ENCODE results near the gene MDC1. TPM values are rescaled to one million over a fixed set of nuclear protein-coding genes. Genes with fewer than 3 reads are reported as not detected.
A peak's percentile ranks its signal among the peaks of the same experiment; 100 is the strongest.

MDC1 gene
- total RNA-seq, 4 donors from 2014 or later = 3.6 to 8.9 (median 6.2) TPM

DNA sequence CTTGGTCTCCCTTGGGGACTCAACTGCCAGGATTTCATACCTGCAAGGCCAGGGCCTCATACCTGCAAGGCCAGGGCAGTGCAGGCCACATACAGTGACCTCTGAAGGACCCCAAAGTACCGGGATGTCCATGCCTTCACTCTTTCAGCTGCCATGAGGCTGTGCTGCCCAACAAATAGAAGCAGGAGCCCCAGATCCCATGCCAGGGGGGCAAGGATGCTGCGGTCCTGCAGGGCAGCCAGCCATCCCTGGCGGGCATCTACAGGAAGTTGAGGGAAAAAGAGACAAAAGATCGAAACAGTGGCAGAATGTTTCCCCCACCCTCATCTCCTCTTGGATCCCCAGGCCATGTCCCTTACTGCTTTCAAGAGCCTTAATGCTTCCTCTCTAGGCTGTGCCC, 27.1 kb downstream of the MDC1 start:
- peak overlapping the region; percentile 93 to 99 (median 97) for H3K27ac ChIP-seq
- H3K9me3 ChIP-seq = no peaks in the 10 kb centered on the region
- in situ Hi-C loops (cut with MboI; ENCODE audit: low sequenced_read_pairs in 4 of 4) = loop anchor here in 1 of 4 donors (10.0 kb wide), 1 partner anchor 135 kb away; no protein-coding TSS in a partner anchor
- H3K4me3 ChIP-seq = peak overlapping the region; percentile 72 to 91 (median 76)
- H3K36me3 ChIP-seq = peaks cover 0 to 4% of the 10 kb centered on the region in 2 donors
- H3K27me3 ChIP-seq = peaks cover 0 to 2% (median 0%) of the 10 kb centered on the region in 3 donors
- TF ChIP-seq, protein P1, sequence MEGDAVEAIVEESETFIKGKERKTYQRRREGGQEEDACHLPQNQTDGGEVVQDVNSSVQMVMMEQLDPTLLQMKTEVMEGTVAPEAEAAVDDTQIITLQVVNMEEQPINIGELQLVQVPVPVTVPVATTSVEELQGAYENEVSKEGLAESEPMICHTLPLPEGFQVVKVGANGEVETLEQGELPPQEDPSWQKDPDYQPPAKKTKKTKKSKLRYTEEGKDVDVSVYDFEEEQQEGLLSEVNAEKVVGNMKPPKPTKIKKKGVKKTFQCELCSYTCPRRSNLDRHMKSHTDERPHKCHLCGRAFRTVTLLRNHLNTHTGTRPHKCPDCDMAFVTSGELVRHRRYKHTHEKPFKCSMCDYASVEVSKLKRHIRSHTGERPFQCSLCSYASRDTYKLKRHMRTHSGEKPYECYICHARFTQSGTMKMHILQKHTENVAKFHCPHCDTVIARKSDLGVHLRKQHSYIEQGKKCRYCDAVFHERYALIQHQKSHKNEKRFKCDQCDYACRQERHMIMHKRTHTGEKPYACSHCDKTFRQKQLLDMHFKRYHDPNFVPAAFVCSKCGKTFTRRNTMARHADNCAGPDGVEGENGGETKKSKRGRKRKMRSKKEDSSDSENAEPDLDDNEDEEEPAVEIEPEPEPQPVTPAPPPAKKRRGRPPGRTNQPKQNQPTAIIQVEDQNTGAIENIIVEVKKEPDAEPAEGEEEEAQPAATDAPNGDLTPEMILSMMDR (IDR thresholded peaks at IDR 0.05 in 4 of 5, conservative IDR thresholded peaks at IDR 0.05 in 1 of 5) = no peak
- no peak for TF ChIP-seq POLR2A (IDR thresholded peaks at IDR 0.05)
- ATAC-seq = no peak
- H3K4me1 ChIP-seq = peaks cover 34 to 40% of the 10 kb centered on the region in 2 donors
- DNase-seq = no peak
- intact Hi-C loops (cut with DNase I; ENCODE audit: low total_unique reads) = loop anchor here (2.0 to 5.0 kb wide), 3 partner anchors 17 to 507 kb away; partner anchors contain the start of genes DDR1 and DHX16

DNA sequence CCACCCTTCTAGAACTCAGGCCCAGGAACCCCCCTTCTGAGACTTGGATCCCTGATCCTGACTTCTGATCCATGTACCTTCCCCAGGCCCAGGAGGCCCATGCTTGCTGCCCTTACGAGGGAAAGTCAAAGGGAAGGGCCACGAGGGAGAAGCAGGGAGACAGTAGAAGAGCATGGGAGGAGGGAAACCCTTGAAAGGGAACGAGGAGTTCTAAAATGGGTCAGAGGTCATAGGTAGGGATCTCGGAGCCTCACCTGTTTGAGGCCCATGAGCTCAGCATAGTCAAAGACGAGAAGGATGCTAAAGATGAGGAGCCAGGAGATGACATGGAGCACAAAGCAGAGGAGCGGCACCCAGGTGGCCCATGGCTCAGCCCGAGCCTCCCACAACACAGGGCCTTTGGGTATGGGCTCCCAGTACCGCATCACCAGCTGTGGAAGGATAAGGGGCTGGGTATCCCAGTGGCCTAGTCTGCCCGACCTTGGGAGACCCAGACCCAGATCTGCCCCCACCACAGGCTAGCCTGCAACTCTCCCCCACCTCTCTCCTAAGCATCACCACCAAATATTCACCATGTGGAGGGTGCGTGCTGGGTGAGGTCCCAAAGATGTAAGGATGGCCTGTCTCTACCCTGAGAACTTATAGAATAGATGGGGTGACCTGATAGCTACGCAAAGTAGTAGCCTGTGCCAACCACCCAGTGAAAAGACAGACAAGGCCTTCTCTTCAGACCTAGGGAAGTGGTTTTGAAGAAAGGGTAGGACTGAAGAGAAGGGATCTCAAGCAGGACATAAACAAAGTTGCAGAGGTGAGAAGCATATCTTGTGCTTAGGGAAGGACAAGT, 27.8 kb downstream of the MDC1 start:
- ATAC-seq (no peak), DNase-seq (no peak)
- peaks cover 34 to 40% of the 10 kb centered on the region in 2 donors for H3K4me1 ChIP-seq
- in situ Hi-C loops (cut with MboI; ENCODE audit: low sequenced_read_pairs in 4 of 4) (loop anchor here in 1 of 4 donors (10.0 kb wide), 1 partner anchor 136 kb away; no protein-coding TSS in a partner anchor), intact Hi-C loops (cut with DNase I; ENCODE audit: low total_unique reads) (loop anchor here (5.0 kb wide), 2 partner anchors 193 to 508 kb away; partner anchors contain the start of gene DDR1)
- peaks cover 0 to 4% of the 10 kb centered on the region in 2 donors for H3K36me3 ChIP-seq
- TF ChIP-seq POLR2A (IDR thresholded peaks at IDR 0.05) = no peak
- TF ChIP-seq, protein P1 (IDR thresholded peaks at IDR 0.05 in 4 of 5, conservative IDR thresholded peaks at IDR 0.05 in 1 of 5) = no peak
- peaks cover 0 to 2% (median 0%) of the 10 kb centered on the region in 3 donors for H3K27me3 ChIP-seq
- peak overlapping the region; percentile 93 to 99 (median 97) for H3K27ac ChIP-seq
- H3K4me3 ChIP-seq = no peak overlapping the region
- H3K9me3 ChIP-seq = no peaks in the 10 kb centered on the region

DNA sequence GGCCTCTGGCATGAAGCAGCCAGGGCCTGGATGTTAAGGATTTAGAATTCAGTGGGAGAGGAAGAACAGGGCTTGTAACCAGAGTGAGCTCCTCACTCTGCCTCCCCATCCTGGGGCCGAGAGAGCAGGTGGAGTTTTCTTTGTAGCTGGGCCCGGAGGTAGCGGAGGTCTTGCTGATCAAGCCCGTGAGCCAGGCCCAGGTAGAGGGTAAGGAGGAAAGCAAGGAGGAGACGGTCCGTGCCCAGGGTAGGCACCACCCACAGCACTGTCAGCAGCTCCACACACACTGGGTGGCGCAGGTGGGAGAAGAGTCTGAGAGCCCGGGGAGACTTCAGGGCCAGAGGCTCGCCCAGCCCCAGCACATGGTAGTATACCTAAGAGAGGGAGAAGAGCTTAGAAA, 28.5 kb downstream of the MDC1 start:
- ATAC-seq = no peak
- H3K36me3 ChIP-seq = peaks cover 0 to 4% of the 10 kb centered on the region in 2 donors
- peaks cover 0 to 2% (median 0%) of the 10 kb centered on the region in 3 donors for H3K27me3 ChIP-seq
- H3K4me3 ChIP-seq = peak overlapping the region; percentile 67 to 97 (median 96)
- H3K4me1 ChIP-seq = peaks cover 34 to 40% of the 10 kb centered on the region in 2 donors
- TF ChIP-seq, protein P1 (IDR thresholded peaks at IDR 0.05 in 4 of 5, conservative IDR thresholded peaks at IDR 0.05 in 1 of 5) = no peak
- no peak for TF ChIP-seq POLR2A (IDR thresholded peaks at IDR 0.05)
- no peak for DNase-seq
- in situ Hi-C loops (cut with MboI; ENCODE audit: low sequenced_read_pairs in 4 of 4) = loop anchor here in 1 of 4 donors (10.0 kb wide), 1 partner anchor 136 kb away; no protein-coding TSS in a partner anchor
- no peaks in the 10 kb centered on the region for H3K9me3 ChIP-seq
- H3K27ac ChIP-seq = peak overlapping the region; percentile 93 to 99 (median 97)
- intact Hi-C loops (cut with DNase I; ENCODE audit: low total_unique reads) = loop anchor here (5.0 kb wide), 2 partner anchors 194 to 509 kb away; partner anchors contain the start of gene DDR1

DNA sequence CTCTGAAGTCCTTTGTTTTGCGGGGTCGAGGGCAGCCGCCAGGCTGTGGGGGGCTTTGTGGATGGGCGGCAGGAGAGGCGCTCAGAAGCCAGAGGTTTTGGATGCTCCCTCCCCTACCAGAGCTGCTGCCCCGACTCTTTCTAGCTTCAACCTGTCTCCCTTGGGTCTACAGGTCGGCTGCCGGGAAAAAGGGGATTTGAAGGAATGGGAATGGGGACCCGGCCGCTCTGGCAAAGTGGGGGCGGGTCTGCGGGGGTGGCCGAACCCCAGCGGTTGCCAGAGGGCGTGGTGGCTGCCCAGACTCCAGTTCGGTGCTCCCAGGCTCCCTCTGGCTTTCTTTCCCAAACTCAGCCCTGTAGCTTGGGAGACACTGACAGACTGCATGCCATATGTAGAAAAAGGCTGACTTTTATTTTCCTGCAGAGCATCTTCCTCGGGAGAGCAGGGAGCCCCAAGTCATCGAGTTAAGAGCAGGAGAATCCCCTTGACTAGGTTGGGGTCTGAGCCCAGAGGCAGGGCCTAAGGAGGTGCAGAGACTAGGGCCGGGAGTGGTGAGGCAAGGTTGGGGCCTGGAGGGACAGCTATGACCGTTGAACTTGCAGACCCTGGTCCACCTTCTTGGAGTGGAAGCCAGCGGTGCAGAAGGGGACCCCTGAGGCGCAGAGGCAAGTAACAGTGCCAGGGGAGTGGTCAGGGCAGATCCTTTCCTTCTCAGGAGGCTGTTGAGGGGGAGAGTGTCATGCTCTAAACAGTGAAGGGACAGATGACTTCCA, 29.2 kb downstream of the MDC1 start:
- ATAC-seq = no peak
- H3K36me3 ChIP-seq = peaks cover 0 to 4% of the 10 kb centered on the region in 2 donors
- DNase-seq = peak in 1 of 2 donors; percentile 34
- TF ChIP-seq, protein P1 (IDR thresholded peaks at IDR 0.05 in 4 of 5, conservative IDR thresholded peaks at IDR 0.05 in 1 of 5) = peak in 1 of 5 experiments; percentile 11
- peak in 1 of 2 donors; percentile 1 for TF ChIP-seq POLR2A (IDR thresholded peaks at IDR 0.05)
- peaks cover 39 to 40% of the 10 kb centered on the region in 2 donors for H3K4me1 ChIP-seq
- in situ Hi-C loops (cut with MboI; ENCODE audit: low sequenced_read_pairs in 4 of 4) = loop anchor here in 1 of 4 donors (10.0 kb wide), 1 partner anchor 137 kb away; no protein-coding TSS in a partner anchor
- H3K9me3 ChIP-seq = no peaks in the 10 kb centered on the region
- H3K27me3 ChIP-seq = peaks cover 0 to 2% (median 0%) of the 10 kb centered on the region in 3 donors
- intact Hi-C loops (cut with DNase I; ENCODE audit: low total_unique reads) = loop anchor here (1.0 to 5.0 kb wide), 3 partner anchors 29 to 509 kb away; partner anchors contain the start of genes DDR1 and MDC1
- peak overlapping the region; percentile 93 to 99 (median 97) for H3K27ac ChIP-seq
- peak overlapping the region; percentile 67 to 97 (median 96) for H3K4me3 ChIP-seq

Data from gastrocnemius medialis (tissue), 4 donors.